Progenitor cell of endocrine pancreas (in vitro differentiated cells): ENCODE results near the gene INTS11. TPM values are rescaled to one million over a fixed set of nuclear protein-coding genes. Genes with fewer than 3 reads are reported as not detected.

Source experiments
- DNase-seq: peaks from one replicate; pipeline ENCODE4 v3.0.0; 2021; ENCODE audit warnings: low spot score; ENCODE audit not compliant: unreplicated experiment
- H3K27ac Mint-ChIP-seq: 2 replicates; pipeline ENCODE4 v1.8.0; 2021; ENCODE audit warnings: mild to moderate bottlenecking, moderate library complexity, mixed read lengths
- H3K27me3 Mint-ChIP-seq: 2 replicates; pipeline ENCODE4 v1.8.0; 2021; ENCODE audit warnings: mixed read lengths
- H3K36me3 Mint-ChIP-seq: 2 replicates; pipeline ENCODE4 v1.8.0; 2022; ENCODE audit warnings: mixed read lengths; ENCODE audit not compliant: insufficient read depth
- H3K4me1 Mint-ChIP-seq: 2 replicates; pipeline ENCODE4 v1.8.0; 2021; ENCODE audit warnings: low read depth, mixed read lengths
- H3K4me3 Mint-ChIP-seq: 2 replicates; pipeline ENCODE4 v1.8.0; 2021; ENCODE audit warnings: low read depth, mild to moderate bottlenecking, moderate library complexity, mixed read lengths
- H3K9me3 Mint-ChIP-seq: 2 replicates; pipeline ENCODE4 v1.8.0; 2021; ENCODE audit warnings: low read depth, mixed read lengths
- total RNA-seq: library from RNA; stranded (reverse); gene quantifications from 2 replicates; pipeline ENCODE4 v1.2.1, GENCODE V29; 2021
- TF ChIP-seq, protein P1 (sequence below): fragments of 200-600 bp; sonication (generic); IDR thresholded peaks from one replicate; pipeline ENCODE4 v1.5.0; 2021; ENCODE audit warnings: antibody characterized with exemption, mild to moderate bottlenecking; ENCODE audit not compliant: unreplicated experiment

The INTS11 gene
- total RNA-seq, 1 donor from 2014 or later = 177 TPM

DNA sequence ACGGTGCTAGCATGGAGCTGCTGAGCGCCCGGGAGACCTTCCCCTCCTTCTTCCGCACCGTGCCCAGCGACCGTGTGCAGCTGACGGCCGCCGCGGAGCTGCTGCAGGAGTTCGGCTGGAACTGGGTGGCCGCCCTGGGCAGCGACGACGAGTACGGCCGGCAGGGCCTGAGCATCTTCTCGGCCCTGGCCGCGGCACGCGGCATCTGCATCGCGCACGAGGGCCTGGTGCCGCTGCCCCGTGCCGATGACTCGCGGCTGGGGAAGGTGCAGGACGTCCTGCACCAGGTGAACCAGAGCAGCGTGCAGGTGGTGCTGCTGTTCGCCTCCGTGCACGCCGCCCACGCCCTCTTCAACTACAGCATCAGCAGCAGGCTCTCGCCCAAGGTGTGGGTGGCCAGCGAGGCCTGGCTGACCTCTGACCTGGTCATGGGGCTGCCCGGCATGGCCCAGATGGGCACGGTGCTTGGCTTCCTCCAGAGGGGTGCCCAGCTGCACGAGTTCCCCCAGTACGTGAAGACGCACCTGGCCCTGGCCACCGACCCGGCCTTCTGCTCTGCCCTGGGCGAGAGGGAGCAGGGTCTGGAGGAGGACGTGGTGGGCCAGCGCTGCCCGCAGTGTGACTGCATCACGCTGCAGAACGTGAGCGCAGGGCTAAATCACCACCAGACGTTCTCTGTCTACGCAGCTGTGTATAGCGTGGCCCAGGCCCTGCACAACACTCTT is 7.7 kb upstream of the INTS11 start:
- TF ChIP-seq, protein P1, sequence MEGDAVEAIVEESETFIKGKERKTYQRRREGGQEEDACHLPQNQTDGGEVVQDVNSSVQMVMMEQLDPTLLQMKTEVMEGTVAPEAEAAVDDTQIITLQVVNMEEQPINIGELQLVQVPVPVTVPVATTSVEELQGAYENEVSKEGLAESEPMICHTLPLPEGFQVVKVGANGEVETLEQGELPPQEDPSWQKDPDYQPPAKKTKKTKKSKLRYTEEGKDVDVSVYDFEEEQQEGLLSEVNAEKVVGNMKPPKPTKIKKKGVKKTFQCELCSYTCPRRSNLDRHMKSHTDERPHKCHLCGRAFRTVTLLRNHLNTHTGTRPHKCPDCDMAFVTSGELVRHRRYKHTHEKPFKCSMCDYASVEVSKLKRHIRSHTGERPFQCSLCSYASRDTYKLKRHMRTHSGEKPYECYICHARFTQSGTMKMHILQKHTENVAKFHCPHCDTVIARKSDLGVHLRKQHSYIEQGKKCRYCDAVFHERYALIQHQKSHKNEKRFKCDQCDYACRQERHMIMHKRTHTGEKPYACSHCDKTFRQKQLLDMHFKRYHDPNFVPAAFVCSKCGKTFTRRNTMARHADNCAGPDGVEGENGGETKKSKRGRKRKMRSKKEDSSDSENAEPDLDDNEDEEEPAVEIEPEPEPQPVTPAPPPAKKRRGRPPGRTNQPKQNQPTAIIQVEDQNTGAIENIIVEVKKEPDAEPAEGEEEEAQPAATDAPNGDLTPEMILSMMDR = no peak
- H3K4me1 Mint-ChIP-seq = no peaks in the 10 kb centered on the region
- no peaks in the 10 kb centered on the region for H3K36me3 Mint-ChIP-seq
- no peak overlapping the region for H3K4me3 Mint-ChIP-seq
- H3K27me3 Mint-ChIP-seq = no peaks in the 10 kb centered on the region
- no peak for DNase-seq
- no peaks in the 10 kb centered on the region for H3K9me3 Mint-ChIP-seq
- H3K27ac Mint-ChIP-seq = no peak overlapping the region

DNA sequence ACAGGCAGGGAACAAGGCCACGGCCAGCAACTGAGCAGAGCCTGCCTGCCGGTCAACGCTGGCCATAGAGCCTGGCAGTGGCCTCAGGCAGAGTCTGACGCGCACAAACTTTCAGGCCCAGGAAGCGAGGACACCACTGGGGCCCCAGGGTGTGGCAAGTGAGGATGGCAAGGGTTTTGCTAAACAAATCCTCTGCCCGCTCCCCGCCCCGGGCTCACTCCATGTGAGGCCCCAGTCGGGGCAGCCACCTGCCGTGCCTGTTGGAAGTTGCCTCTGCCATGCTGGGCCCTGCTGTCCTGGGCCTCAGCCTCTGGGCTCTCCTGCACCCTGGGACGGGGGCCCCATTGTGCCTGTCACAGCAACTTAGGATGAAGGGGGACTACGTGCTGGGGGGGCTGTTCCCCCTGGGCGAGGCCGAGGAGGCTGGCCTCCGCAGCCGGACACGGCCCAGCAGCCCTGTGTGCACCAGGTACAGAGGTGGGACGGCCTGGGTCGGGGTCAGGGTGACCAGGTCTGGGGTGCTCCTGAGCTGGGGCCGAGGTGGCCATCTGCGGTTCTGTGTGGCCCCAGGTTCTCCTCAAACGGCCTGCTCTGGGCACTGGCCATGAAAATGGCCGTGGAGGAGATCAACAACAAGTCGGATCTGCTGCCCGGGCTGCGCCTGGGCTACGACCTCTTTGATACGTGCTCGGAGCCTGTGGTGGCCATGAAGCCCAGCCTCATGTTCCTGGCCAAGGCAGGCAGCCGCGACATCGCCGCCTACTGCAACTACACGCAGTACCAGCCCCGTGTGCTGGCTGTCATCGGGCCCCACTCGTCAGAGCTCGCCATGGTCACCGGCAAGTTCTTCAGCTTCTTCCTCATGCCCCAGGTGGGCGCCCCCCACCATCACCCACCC is 6.9 kb upstream of the INTS11 start, which contains the start of gene TAS1R3:
Gene TAS1R3, plus strand, starts transcription at position 213 of the 898 bp plus-strand sequence. Its CDS starts 66 bp downstream, at position 279.
- H3K4me1 Mint-ChIP-seq = no peaks in the 10 kb centered on the region
- H3K4me3 Mint-ChIP-seq = no peak within 1 kb of the TSS
- TF ChIP-seq, protein P1 = no peak
- no peaks in the 10 kb centered on the region for H3K27me3 Mint-ChIP-seq
- DNase-seq = no peak
- no peaks in the 10 kb centered on the region for H3K9me3 Mint-ChIP-seq
- no peak within 1 kb of the TSS for H3K27ac Mint-ChIP-seq
- no peaks in the 10 kb centered on the region for H3K36me3 Mint-ChIP-seq

DNA sequence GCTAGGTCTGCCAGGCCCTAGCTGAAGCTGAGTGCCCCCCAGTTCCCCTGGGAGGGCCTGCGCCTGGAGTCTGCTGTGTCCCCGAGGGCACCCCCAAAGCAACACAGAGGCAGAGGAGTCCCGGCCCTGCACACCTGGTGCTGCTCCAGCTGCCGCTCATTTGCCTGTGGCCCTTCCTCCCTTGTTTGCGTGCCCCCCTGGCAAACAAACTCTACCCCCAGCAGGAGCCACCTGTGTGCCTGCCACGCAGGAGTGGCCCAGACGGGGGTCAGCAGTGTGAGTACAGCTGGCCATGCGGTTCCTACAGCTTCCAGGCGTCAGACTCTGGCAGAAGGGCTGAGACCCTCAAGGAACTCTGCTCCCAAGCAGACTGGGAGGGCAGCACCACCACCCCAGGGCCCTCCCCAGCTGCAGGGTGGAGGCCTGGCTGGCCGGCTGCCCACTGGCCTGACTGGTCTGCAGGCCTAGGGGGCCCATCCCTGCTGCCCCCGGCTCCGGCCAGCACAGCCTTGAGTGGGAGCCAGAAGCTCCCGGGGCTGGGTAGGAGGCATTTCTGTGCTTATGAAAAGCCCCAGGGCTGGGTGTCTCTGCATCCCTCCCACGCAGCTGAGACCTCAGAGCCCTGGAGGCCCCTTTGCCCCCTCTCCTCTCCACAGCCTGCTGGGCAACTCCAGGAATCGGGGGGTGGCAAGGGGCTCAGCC is 6.1 kb upstream of the INTS11 start:
- Mint-ChIP-seq H3K4me3 (no peak overlapping the region), H3K27me3 (no peaks in the 10 kb centered on the region), H3K9me3 (no peaks in the 10 kb centered on the region), H3K27ac (no peak overlapping the region), H3K36me3 (no peaks in the 10 kb centered on the region), H3K4me1 (no peaks in the 10 kb centered on the region)
- TF ChIP-seq, protein P1 = no peak
- DNase-seq = no peak

DNA sequence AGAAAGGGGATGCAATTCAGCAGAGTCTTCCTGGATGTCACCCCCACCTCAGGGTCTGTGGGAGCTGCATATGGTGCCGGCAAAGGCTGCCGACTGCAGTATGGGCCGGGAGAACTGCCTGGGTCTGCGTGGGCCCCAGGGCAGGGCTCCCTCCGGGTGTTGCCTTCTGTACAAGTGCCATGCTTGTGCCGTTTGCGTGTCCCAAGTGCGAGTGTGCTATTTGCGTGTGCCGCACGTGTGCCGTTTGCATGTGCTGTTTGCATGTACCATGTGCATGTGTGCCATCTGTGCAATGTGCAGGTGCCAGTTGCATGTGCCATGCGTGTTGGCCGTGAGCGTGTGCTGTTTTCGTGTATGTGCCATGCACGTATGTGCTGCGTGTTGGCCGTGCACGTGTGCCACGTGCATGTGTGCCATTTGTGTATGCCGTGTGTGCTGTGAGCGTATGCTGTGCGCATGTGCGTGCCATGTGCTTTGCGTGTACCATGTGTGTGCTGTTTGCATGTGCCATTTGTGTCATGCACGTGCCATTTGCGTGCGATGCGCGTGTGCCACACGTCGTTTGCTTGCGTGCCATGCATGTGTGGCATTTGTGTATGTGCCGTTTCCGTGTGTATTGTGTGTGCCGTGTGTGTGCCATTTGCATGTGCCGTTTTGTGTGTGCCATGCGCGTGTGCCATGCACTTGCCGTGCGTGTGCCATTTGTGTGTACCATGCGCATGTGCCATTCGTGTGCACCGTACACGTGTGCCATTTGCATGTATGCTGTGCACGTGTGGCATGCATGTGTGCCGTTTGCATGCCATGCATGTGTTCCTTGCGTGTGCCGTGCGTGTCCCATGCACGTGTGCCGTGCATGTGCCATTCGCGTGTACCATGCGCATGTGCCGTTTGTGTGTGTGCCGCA is 5.1 kb upstream of the INTS11 start:
- no peak for DNase-seq
- Mint-ChIP-seq H3K4me3 (no peak overlapping the region), H3K27me3 (no peaks in the 10 kb centered on the region), H3K9me3 (no peaks in the 10 kb centered on the region), H3K36me3 (no peaks in the 10 kb centered on the region), H3K4me1 (no peaks in the 10 kb centered on the region), H3K27ac (no peak overlapping the region)
- TF ChIP-seq, protein P1 = no peak
